CD14-positive monocyte (primary cell): ENCODE data around the gene MEX3D. TPM values are rescaled to one million over a fixed set of nuclear protein-coding genes. Genes with fewer than 3 reads are reported as not detected.

Experiments
- DNase-seq, 3 donors: peaks; one replicate each; pipeline ENCODE4 v3.0.0-alpha.2; 2011 to 2022
- H2AFZ ChIP-seq: 2 replicates; pipeline ENCODE4 v1.6.0; 2012; ENCODE audit warnings: mild to moderate bottlenecking, low read depth, low read length, inconsistent platforms; ENCODE audit not compliant: insufficient read depth, poor library complexity, severe bottlenecking
- H3K27ac ChIP-seq, 2 donors: 1 replicate in 1 of 2; 2 replicates in 1 of 2; pipeline ENCODE4 v1.5.1; 2012 to 2013; ENCODE audit warnings: low read length in 2 of 2, control low read depth in 1 of 2, inconsistent platforms in 1 of 2, low read depth in 1 of 2, mild to moderate bottlenecking in 1 of 2
- H3K27me3 ChIP-seq, 2 donors: one replicate each; pipeline versions ENCODE4 v1.6.0 to v1.6.1; 2011 to 2013; ENCODE audit warnings: low read length in 2 of 2; ENCODE audit not compliant: control insufficient read depth in 2 of 2, insufficient read depth in 2 of 2
- H3K36me3 ChIP-seq, 2 donors: replicated peaks in 1 of 2; 1 replicate in 1 of 2; 2 replicates in 1 of 2; pipeline versions ENCODE4 v1.5.1 to v1.6.1; 2012 to 2013; ENCODE audit warnings: low read length in 2 of 2, control low read depth in 1 of 2, inconsistent platforms in 1 of 2, mild to moderate bottlenecking in 1 of 2; ENCODE audit not compliant: insufficient read depth in 2 of 2, control insufficient read depth in 1 of 2
- H3K4me1 ChIP-seq, 2 donors: 1 replicate in 1 of 2; 2 replicates in 1 of 2; pipeline versions ENCODE4 v1.5.1 to v1.6.1; 2012 to 2013; ENCODE audit warnings: low read length in 2 of 2, control low read depth in 1 of 2, inconsistent platforms in 1 of 2, mild to moderate bottlenecking in 1 of 2, moderate library complexity in 1 of 2; ENCODE audit not compliant: insufficient read depth in 2 of 2, control insufficient read depth in 1 of 2
- H3K4me2 ChIP-seq: replicated peaks from 2 replicates; pipeline ENCODE3; 2012; ENCODE audit warnings: low read length, moderate library complexity, mild to moderate bottlenecking; ENCODE audit not compliant: poor library complexity, severe bottlenecking; ENCODE audit errors: extremely low read depth
- H3K4me3 ChIP-seq, 3 experiments: fragments of 200-600 bp in 1 of 3; sonication (generic) in 1 of 3; replicated peaks in 1 of 3; 1 replicate in 2 of 3; 2 replicates in 1 of 3; pipeline ENCODE4 v1.5.1; 2011 to 2013; ENCODE audit warnings: low read length in 3 of 3, mild to moderate bottlenecking in 3 of 3, control low read depth in 2 of 3, low read depth in 2 of 3, inconsistent platforms in 1 of 3, moderate library complexity in 1 of 3
- H3K79me2 ChIP-seq: 2 replicates; pipeline ENCODE4 v1.6.0; 2012; ENCODE audit warnings: mild to moderate bottlenecking, control low read depth, inconsistent platforms, low read length, moderate library complexity; ENCODE audit not compliant: insufficient read depth
- H3K9ac ChIP-seq: 2 replicates; pipeline ENCODE4 v1.6.0; 2017; ENCODE audit warnings: low read length, mild to moderate bottlenecking; ENCODE audit not compliant: insufficient read depth, poor library complexity, severe bottlenecking
- H3K9me3 ChIP-seq, 2 donors: replicated peaks in 1 of 2; 1 replicate in 1 of 2; 2 replicates in 1 of 2; pipeline versions ENCODE4 v1.5.1 to v1.6.1; 2012 to 2013; ENCODE audit warnings: low read length in 2 of 2, control low read depth in 1 of 2; ENCODE audit not compliant: control insufficient read depth in 1 of 2, insufficient read depth in 1 of 2
- H4K20me1 ChIP-seq: 2 replicates; pipeline ENCODE4 v1.6.0; 2012; ENCODE audit warnings: mild to moderate bottlenecking, low read length, control low read depth, moderate library complexity; ENCODE audit not compliant: insufficient read depth
- H3K27ac Mint-ChIP-seq, 7 donors: one replicate each; pipeline ENCODE4 v1.8.0; 2020; ENCODE audit warnings: mild to moderate bottlenecking in 7 of 7, mixed read lengths in 7 of 7, moderate library complexity in 6 of 7, inconsistent platforms in 2 of 7
- H3K27me3 Mint-ChIP-seq, 3 donors: one replicate each; pipeline ENCODE4 v1.8.0; 2021 to 2022; ENCODE audit warnings: low read depth in 3 of 3, mild to moderate bottlenecking in 3 of 3, mixed read lengths in 3 of 3, moderate library complexity in 3 of 3, inconsistent platforms in 1 of 3
- H3K36me3 Mint-ChIP-seq, 2 donors: one replicate each; pipeline ENCODE4 v1.8.0; 2020; ENCODE audit warnings: mixed read lengths in 2 of 2, inconsistent platforms in 1 of 2, mild to moderate bottlenecking in 1 of 2
- H3K4me1 Mint-ChIP-seq: one replicate; pipeline ENCODE4 v1.8.0; 2020; ENCODE audit warnings: mild to moderate bottlenecking, mixed read lengths
- H3K4me3 Mint-ChIP-seq, 2 donors: one replicate each; pipeline ENCODE4 v1.8.0; 2020; ENCODE audit warnings: mild to moderate bottlenecking in 2 of 2, mixed read lengths in 2 of 2, moderate library complexity in 1 of 2
- H3K9me3 Mint-ChIP-seq, 7 donors: one replicate each; pipeline ENCODE4 v1.8.0; 2020 to 2022; ENCODE audit warnings: mixed read lengths in 7 of 7, mild to moderate bottlenecking in 6 of 7, moderate library complexity in 6 of 7, inconsistent platforms in 2 of 7
- WGBS: methylation state at CpG from one replicate; pipeline ENCODE4 v1.1.5; 2013; ENCODE audit warnings: missing lambda C conversion rate; ENCODE audit not compliant: insufficient coverage; 5-methylcytosine and 5-hydroxymethylcytosine counted together
- intact Hi-C, 2 donors: fragments of 100-400 bp; cut with micrococcal nuclease; formaldehyde crosslinking; loops; one replicate each; pipeline versions ENCODE4 v1.15.0 to v1.15.1; 2023
- polyA plus RNA-seq, 3 donors: library from polyadenylated mRNA; depleted of rRNA in 1 of 3; unstranded in 2 of 3; stranded (reverse) in 1 of 3; fragments of 300-500 nt in 2 of 3; fragments of >200 nt in 1 of 3; fragmentation: Illumina TruSeq in 2 of 3; gene quantifications; 1 replicate in 2 of 3; 2 replicates in 1 of 3; pipeline ENCODE4 v1.2.3, GENCODE V29; 2012 to 2021
- TF ChIP-seq, protein P1 (sequence below): fragments of 200-600 bp; IDR thresholded peaks from one replicate; pipeline ENCODE4 v1.8.0; 2022; ENCODE audit warnings: antibody characterized with exemption, mild to moderate bottlenecking

MEX3D gene
- polyA plus RNA-seq, 3 donors = 0.08 to 1.0 (median 0.10) TPM

GRCh38 chr19:1599460-1599846, 31.3 kb upstream of the MEX3D start:
- H3K79me2 ChIP-seq = peaks cover 55% of the 10 kb centered on the region
- H3K4me3 Mint-ChIP-seq = no peak overlapping the region
- no peak overlapping the region for H2AFZ ChIP-seq
- peaks cover 34 to 49% of the 10 kb centered on the region in 2 donors for H3K36me3 ChIP-seq
- H3K4me1 Mint-ChIP-seq = peaks cover 17% of the 10 kb centered on the region
- peaks cover 36 to 71% of the 10 kb centered on the region in 2 donors for H3K36me3 Mint-ChIP-seq
- no peak overlapping the region for H3K4me3 ChIP-seq
- 100% methylated on average over 10 of the region's 15 CpGs for WGBS
- no peak overlapping the region for H3K27ac ChIP-seq
- H3K4me2 ChIP-seq = no peak overlapping the region
- H3K27me3 ChIP-seq = no peaks in the 10 kb centered on the region
- peaks cover 13 to 17% of the 10 kb centered on the region in 2 donors for H3K4me1 ChIP-seq
- TF ChIP-seq, protein P1, sequence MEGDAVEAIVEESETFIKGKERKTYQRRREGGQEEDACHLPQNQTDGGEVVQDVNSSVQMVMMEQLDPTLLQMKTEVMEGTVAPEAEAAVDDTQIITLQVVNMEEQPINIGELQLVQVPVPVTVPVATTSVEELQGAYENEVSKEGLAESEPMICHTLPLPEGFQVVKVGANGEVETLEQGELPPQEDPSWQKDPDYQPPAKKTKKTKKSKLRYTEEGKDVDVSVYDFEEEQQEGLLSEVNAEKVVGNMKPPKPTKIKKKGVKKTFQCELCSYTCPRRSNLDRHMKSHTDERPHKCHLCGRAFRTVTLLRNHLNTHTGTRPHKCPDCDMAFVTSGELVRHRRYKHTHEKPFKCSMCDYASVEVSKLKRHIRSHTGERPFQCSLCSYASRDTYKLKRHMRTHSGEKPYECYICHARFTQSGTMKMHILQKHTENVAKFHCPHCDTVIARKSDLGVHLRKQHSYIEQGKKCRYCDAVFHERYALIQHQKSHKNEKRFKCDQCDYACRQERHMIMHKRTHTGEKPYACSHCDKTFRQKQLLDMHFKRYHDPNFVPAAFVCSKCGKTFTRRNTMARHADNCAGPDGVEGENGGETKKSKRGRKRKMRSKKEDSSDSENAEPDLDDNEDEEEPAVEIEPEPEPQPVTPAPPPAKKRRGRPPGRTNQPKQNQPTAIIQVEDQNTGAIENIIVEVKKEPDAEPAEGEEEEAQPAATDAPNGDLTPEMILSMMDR = no peak
- no peaks in the 10 kb centered on the region for H3K27me3 Mint-ChIP-seq
- H4K20me1 ChIP-seq = peaks cover 74% of the 10 kb centered on the region
- DNase-seq = no peak
- H3K9ac ChIP-seq = no peak overlapping the region
- intact Hi-C loops = no loop called here
- H3K9me3 Mint-ChIP-seq = no peaks in the 10 kb centered on the region
- no peak overlapping the region for H3K27ac Mint-ChIP-seq
- H3K9me3 ChIP-seq = no peaks in the 10 kb centered on the region

DNA sequence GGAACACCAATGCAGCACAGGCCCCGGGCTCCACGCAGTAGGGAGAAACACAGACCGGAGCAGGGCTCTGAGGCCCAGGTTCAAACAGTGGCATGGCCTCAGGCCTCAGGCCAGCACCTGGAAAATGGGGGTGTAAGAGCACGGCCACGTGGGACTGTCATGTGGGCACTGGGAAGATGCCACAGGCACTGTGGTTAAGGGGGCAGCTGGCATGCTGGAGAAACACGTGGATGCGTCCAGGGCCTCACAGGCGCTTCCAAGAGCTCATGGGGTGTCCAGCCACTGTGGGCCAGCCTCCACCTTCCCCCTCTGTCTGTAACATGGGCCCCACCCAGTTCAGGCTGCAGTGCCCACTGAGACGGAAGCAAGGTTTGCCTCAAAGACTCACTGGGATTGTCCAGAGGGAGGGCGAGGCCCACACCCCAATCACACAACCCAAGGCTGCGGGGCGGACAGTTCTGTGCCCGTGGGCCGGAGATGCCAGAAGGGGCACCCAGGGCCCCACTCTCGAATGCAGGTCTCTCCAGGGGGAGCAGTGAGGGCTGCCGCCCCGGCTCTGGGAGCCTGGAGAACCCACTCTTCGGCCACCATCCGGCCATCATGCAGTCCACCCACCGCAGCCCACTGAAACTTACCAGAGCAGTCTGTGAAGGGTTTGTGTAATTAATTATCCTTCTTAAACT, 30.8 kb upstream of the MEX3D start:
- no peak overlapping the region for H3K9ac ChIP-seq
- no peak for DNase-seq
- TF ChIP-seq, protein P1 = no peak
- no peak overlapping the region for H3K27ac ChIP-seq
- no peak overlapping the region for H3K4me2 ChIP-seq
- peaks cover 7 to 12% of the 10 kb centered on the region in 2 donors for H3K4me1 ChIP-seq
- WGBS = 96% methylated on average over 11 of the region's 20 CpGs
- H3K4me3 ChIP-seq = no peak overlapping the region
- Mint-ChIP-seq H3K27ac (peak overlapping the region in 1 of 7 donors; percentile 20), H3K4me1 (peaks cover 12% of the 10 kb centered on the region), H3K4me3 (no peak overlapping the region), H3K27me3 (no peaks in the 10 kb centered on the region), H3K9me3 (no peaks in the 10 kb centered on the region), H3K36me3 (peaks cover 36 to 71% of the 10 kb centered on the region in 2 donors)
- peaks cover 69% of the 10 kb centered on the region for H4K20me1 ChIP-seq
- intact Hi-C loops = no loop called here
- H2AFZ ChIP-seq = no peak overlapping the region
- peaks cover 34 to 49% of the 10 kb centered on the region in 2 donors for H3K36me3 ChIP-seq
- H3K27me3 ChIP-seq = no peaks in the 10 kb centered on the region
- no peaks in the 10 kb centered on the region for H3K9me3 ChIP-seq
- H3K79me2 ChIP-seq = peaks cover 50% of the 10 kb centered on the region
